ENCODE data around the gene EFNA5.

Gene EFNA5

DNA sequence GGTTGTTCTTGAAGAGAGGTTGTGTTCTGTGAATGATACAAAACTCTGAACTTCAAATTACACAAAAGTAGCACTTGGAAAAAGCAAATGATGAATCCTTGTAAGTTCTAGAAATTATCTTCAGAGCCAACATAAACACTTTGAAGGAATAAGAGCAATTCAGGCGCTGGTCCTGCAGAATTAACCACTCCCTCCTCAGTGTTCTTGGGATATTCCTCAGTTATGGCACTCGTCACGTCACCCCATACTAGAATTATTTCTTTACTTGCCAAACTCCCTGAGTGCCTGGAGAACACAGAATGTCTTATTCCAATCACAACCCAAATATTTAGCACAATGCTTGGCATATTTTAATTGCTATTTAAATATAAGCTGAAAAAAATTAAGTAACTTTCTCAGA lies 126.3 kb downstream of the EFNA5 start:
- DNase-seq (ENCODE audit: low read depth): no peak

- no peak for DNase-seq (ENCODE audit: low read depth)
Observed at GRCh38 chr5:107543868-107544267, 126.9 kb downstream of the EFNA5 start.

DNA sequence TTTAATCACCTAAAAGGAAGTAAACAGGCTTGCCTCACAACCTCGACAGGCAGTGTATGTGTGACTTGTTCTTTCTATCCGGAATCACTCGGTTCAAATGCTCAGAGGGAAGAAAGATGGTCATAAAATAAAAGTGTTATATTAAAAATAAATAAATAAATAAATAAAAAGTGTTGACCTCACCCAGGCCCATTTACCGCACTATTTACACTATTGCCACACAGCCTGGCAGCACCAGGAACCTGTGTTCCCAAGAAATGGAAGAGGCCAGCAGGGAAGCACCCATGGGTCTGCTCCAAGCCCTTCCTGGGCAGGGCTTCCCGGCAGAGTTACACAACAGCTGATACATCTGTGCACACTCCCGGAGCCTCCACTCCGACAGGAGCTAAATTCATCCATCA lies 127.9 kb downstream of the EFNA5 start:
- DNase-seq (ENCODE audit: low read depth): no peak

DNA sequence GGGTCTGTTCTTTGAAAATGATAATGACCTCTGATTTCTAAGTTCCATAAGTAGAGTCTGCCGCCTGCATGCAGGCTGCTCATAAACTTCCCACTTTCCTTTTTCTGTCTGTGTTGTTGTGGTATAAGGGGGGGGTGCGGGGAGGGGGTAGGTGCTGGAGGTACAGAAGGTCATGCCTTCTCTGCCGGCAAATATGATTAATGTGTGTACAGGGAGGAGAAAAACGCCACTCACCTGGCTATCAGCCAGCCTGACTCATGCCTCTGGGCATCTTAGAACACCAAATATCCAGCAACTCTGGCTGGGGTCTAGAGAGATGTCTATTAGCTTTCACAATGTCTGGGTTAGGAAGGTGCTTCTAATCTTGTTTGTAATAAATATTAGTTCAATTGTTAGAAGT lies 128.3 kb downstream of the EFNA5 start:
- DNase-seq (ENCODE audit: low read depth): no peak

DNA sequence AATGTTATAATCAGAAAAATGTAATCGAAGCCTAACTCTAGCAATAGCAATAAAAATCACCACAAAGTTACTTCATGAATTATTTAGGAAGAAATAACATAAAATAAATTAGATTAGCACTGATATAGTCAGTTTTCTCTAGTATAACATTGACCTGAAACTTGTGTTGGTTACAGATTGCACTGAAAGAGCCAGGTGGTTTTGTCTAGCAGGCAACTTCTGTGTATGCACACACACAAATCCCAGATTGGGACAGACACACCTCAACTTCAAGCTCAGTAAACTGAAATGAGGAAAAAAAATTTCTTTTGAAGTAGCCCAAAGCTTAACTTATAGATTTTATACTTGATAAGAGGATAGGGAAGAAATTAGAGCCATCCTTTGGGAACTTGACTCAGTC lies 129.3 kb downstream of the EFNA5 start:
- DNase-seq (ENCODE audit: low read depth): no peak

- DNase-seq (ENCODE audit: low read depth): no peak
Observed at GRCh38 chr5:107539726-107540330, 130.9 kb downstream of the EFNA5 start.

DNA sequence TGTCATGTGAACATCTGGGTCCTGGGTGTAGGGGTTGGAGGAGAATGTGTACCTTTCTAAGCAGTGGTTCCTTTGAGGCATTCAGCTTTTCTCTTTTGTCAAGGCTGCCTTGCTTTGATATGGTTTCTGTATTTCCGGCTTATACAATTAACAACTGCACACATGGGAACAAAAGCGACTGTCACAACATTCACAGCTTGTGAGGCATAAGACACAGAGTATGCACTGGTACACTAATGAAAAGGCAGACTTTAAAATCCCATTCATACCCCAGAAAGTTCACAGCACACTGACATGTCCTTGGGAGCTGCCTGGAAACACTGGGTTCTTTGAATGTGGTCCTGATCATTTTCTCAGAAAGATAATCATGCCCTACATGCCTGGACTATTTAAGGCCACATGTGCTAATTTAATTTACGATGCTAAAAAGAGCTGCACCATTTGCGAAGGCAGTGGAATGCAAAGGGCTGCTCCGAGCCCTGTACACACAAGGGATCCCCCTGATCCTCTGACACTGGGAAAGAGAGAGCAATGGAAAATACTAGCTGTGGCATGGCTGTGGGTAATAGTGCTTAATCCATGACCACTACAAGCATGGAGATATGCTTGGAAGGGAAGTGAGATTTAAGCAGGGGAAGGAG lies 131.8 kb downstream of the EFNA5 start:
- DNase-seq (ENCODE audit: low read depth): no peak

DNA sequence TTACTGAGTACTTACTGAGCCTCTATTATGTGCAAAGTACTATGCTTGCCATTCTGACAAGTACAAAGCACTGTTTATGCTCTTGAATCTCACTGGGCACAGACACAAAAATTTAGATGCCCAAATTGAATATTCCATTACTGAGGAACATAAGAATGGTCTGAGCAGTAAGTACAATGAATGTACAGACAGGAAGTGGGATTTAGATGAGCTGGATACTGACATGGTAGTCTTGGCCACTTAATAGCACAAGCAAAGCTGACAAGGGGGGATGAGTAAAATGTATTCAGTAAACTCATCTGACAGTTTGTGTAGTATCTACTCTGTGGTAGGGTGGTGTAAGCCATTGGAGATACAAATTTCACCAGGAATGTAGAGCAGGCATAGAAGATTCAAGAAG lies 132.4 kb downstream of the EFNA5 start:
- no peak for DNase-seq (ENCODE audit: low read depth)

DNA sequence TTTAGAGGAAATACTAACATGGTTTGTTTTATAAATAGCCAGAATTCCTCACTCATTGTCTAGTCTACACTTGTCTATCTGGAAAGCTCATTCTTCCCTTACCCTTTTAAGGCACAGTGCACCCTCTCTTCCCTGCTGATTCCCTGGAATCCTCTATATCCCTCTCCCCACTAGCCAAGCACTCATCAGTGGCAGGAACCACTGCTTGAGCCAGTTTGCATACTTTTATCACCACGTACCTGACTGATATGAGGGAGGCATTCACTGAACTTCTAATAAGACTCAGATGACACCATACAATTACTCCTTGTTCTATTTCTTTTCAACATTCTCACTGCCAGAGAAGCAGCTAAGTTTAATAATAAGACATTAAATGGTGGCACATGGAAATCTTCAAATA lies 134.9 kb downstream of the EFNA5 start:
- no peak for DNase-seq (ENCODE audit: low read depth)

- DNase-seq (ENCODE audit: low read depth): no peak
Observed at GRCh38 chr5:107533910-107534876, 136.5 kb downstream of the EFNA5 start.

- DNase-seq (ENCODE audit: low read depth): no peak
Observed at GRCh38 chr5:107532916-107533315, 137.8 kb downstream of the EFNA5 start.

- no peak for DNase-seq (ENCODE audit: low read depth)
Observed at GRCh38 chr5:107532169-107532878, 138.4 kb downstream of the EFNA5 start.

GRCh38 chr5:107531308-107531707 lies 139.4 kb downstream of the EFNA5 start:
- no peak for DNase-seq (ENCODE audit: low read depth)

GRCh38 chr5:107529618-107530017 lies 141.1 kb downstream of the EFNA5 start:
- no peak for DNase-seq (ENCODE audit: low read depth)

DNA sequence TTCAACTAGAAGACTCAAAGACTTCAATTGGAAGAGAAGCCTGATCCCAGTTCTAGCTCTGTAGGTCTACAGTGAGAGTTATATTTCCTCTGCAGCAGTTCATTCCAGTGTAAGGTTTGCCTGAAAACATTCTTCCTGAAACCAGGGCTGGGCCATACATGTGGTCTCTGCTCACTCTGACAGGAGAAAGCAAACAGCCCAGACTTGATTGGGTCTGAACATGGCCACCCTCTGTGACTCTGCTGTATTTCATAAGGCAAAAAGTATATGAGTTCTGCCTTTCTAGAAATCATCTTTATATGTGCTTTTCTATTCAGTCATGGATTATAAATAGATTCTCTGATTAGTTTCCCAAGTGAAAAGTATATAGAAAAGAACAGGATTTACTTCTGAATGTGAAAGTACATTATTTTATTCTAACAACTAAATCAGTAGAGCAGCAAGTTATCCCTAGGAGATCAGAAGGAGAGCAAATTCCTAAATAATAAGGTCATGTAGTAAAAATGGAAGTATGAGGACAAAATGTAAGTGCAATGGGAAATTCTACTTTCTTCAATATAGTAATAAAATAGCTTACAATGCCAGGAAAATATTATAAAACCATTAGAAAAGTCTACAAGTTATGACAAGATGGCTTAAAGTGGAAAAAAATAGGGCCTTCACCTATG lies 144.3 kb downstream of the EFNA5 start:
- DNase-seq (ENCODE audit: low read depth): no peak

DNA sequence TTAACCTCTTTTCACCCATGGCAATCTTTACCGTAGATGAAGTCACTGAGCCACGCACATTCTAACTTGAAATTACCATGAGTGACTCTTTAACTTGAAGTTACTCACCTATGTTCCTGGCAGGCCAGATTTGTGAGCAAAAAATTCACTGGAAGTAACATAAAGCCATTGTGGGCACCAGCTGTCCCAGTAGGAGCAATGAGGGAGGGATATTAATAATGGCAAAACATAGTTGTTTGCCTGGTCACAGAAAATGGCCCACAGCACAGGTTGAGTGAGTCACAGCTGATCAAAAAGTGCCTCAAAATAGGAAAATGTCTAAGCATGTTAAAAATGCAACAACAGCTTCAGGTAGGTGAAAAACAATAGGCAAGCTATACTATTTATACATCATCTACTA lies 146.6 kb downstream of the EFNA5 start:
- DNase-seq (ENCODE audit: low read depth): no peak

DNA sequence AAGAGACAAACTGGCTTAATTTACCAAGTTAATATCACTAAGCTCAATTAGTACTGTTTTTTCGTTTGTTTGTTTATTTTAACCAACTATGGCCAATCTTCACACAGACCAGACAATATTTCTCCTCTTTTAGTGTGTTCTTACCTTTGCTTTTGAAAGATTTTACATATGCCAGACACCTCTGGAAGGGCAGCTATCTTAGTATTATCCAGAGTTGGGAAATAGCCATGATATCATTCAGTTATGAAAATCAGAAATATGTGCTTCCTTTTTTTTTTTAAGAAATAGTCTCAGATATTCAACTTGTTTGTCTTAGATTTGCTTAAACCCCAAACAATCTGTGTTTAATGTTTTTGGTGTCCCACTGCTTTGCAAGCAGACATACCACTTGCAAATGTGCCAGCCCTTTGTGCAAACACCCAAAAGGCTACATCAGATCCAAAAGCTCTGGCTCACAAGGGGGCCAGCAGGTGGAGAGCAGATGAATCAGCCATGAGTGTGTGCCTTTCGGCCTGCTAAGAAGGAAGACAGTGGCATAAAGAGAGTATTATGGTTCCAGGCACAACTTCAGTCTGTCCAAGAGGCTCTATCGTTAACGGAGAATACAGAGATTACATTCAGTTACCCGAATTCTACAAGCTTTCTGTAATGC lies 147.6 kb downstream of the EFNA5 start:
- no peak for DNase-seq (ENCODE audit: low read depth)

DNA sequence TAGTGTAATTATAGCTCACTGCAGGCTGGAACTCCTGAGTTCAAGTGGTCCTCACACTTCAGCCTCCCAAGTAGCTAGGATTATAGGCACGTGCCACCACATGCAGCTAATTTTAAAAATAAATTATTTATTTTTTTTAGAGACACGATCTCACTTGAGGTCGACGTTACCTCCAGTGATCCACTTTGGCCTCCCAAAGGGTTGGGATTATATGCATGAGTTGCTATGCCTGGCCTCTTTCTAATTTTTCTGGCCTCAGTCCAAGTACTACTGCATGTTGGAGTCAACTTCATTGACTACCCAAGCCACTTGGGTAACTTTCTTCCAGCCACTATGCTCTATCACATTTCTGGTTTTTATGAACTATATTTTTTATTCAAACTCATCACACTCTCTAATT lies 148.3 kb downstream of the EFNA5 start:
- no peak for DNase-seq (ENCODE audit: low read depth)

GRCh38 chr5:107519900-107520354 lies 150.8 kb downstream of the EFNA5 start:
- no peak for DNase-seq (ENCODE audit: low read depth)

DNA sequence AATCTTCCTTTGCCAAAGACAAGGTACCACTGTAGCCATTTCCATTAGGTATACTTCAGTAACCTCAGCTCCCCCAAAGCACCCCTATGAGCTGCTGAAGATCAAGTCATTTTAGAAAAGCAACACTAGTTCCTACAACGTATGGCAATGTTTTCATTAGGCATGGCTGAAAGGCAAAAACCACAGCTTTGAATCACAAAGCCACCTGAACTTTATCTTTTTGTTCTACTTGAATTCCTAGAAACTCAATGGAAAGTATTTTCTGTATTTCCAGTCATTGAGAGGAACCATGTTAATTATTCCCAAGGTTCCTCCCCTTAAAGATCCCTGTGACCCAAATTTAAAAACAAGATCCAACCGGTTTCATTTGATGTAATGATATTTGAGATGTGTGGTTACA lies 152.1 kb downstream of the EFNA5 start:
- DNase-seq (ENCODE audit: low read depth): no peak

DNA sequence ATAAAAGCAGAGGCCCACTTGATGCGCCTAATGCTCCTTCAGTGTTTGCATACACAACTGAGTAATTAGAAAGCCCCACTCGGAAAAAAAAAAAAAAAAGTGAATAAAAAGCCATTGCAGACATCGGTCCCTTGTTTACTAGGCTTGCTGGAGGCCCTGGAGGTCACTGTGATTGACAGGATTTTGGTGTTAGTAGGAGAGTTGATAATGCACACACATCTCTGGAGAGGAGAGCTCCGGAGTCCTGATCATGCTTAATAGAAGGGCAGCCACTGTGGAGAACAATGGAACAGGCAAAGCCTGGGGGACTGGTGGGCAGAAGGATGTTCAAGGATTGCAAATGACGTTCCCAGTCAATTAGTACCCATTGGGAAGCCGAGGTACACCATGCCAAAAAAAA lies 152.5 kb downstream of the EFNA5 start:
- DNase-seq (ENCODE audit: low read depth): no peak
